Fibroblast of lung (primary cell): ENCODE data around the gene ILDR1.

Experiments
- CTCF ChIP-seq, 2 donors: IDR thresholded peaks in 1 of 2; conservative IDR thresholded peaks in 1 of 2; 1 replicate in 1 of 2; 2 replicates in 1 of 2; pipeline ENCODE4 v1.5.1; 2011 to 2012; ENCODE audit warnings: low read length in 2 of 2, control low read depth in 1 of 2, inconsistent platforms in 1 of 2, low read depth in 1 of 2, mild to moderate bottlenecking in 1 of 2
- EZH2 ChIP-seq: IDR thresholded peaks from 2 replicates; pipeline ENCODE4 v1.5.1; 2012; ENCODE audit warnings: low read length, control low read depth, mild to moderate bottlenecking; ENCODE audit errors: missing control alignments

GRCh38 chr3:121951291-121951919 is 70.6 kb downstream of the ILDR1 start:
- TF ChIP-seq CTCF (conservative IDR thresholded peaks at IDR 0.05 in 1 of 2, IDR thresholded peaks at IDR 0.05 in 1 of 2; ENCODE audit: low read depth in 1 of 2, low read length in 2 of 2) (no peak), EZH2 (no peak)
